K562 (cell line): Measurements from ENCODE around the gene LAMA5. TPM values are rescaled to one million over a fixed set of nuclear protein-coding genes. Genes with fewer than 3 reads are reported as not detected.

Source experiments
- ASH1L ChIP-seq: fragments of 450-650 bp; IDR thresholded peaks from 2 replicates; pipeline ENCODE4 v1.6.1; 2018; ENCODE audit warnings: borderline replicate concordance, mild to moderate bottlenecking, low read depth; ENCODE audit not compliant: partially characterized antibody
- ATF1 ChIP-seq, 2 experiments: fragments of 450-650 bp in 1 of 2; IDR thresholded peaks; 2 replicates each; pipeline ENCODE4 v1.6.1; 2016; ENCODE audit warnings: missing compliant biosample characterization in 1 of 2, missing genetic modification characterization in 1 of 2
- ATF7 ChIP-seq: fragments of 450-650 bp; IDR thresholded peaks from 2 replicates; pipeline ENCODE4 v1.7.1; 2014; ENCODE audit warnings: mild to moderate bottlenecking, moderate library complexity
- BDP1 ChIP-seq: IDR thresholded peaks from 3 replicates; pipeline ENCODE4 v1.6.1; 2011; ENCODE audit not compliant: insufficient read length, insufficient read depth
- CBX3 ChIP-seq, 2 experiments: IDR thresholded peaks; 1 replicate in 1 of 2; 2 replicates in 1 of 2; pipeline ENCODE4 v1.6.1; 2012; ENCODE audit warnings: inconsistent platforms in 2 of 2, low read length in 2 of 2, borderline replicate concordance in 1 of 2, control low read depth in 1 of 2
- CREB3L1 ChIP-seq: fragments of 450-650 bp; IDR thresholded peaks from 2 replicates; pipeline ENCODE4 v1.6.1; 2014; ENCODE audit warnings: low read depth, mild to moderate bottlenecking, moderate library complexity, borderline replicate concordance
- DMBX1 ChIP-seq: fragments of 250-450 bp; sonication (Bioruptor Pico); IDR thresholded peaks from 2 replicates; pipeline ENCODE4 v1.8.0; 2022; ENCODE audit warnings: inconsistent platforms, mild to moderate bottlenecking, moderate library complexity, borderline replicate concordance
- E2F1 ChIP-seq: sonication (generic); formaldehyde crosslinking; IDR thresholded peaks from 2 replicates; pipeline ENCODE4 v1.8.1; 2023; ENCODE audit warnings: mild to moderate bottlenecking, missing genetic modification reagents, moderate library complexity
- FOXJ3 ChIP-seq: sonication (generic); formaldehyde crosslinking; IDR thresholded peaks from 2 replicates; pipeline ENCODE4 v1.4.0; 2020; ENCODE audit warnings: mild to moderate bottlenecking, missing genetic modification reagents
- HNRNPH1 ChIP-seq: fragments of 200-400 bp; formaldehyde crosslinking; optimal IDR thresholded peaks from 2 replicates; pipeline ENCODE3; 2017; ENCODE audit warnings: low read depth, mild to moderate bottlenecking, low read length, moderate library complexity
- MIER1 ChIP-seq: fragments of 450-650 bp; IDR thresholded peaks from 2 replicates; pipeline ENCODE4 v1.6.1; 2016; ENCODE audit warnings: antibody characterized with exemption, mild to moderate bottlenecking, low read depth
- RBM15 ChIP-seq: fragments of 200-400 bp; formaldehyde crosslinking; IDR thresholded peaks from 2 replicates; pipeline ENCODE4 v1.6.1; 2018; ENCODE audit warnings: mild to moderate bottlenecking, low read length, moderate library complexity; ENCODE audit not compliant: insufficient read depth
- RFX7 ChIP-seq: fragments of 250-450 bp; sonication (Bioruptor Pico); IDR thresholded peaks from 2 replicates; pipeline ENCODE4 v1.5.1; 2021; ENCODE audit warnings: mild to moderate bottlenecking
- SAP30 ChIP-seq: fragments of 200-600 bp; sonication (generic); IDR thresholded peaks from 2 replicates; pipeline ENCODE4 v1.6.1; 2012; ENCODE audit warnings: borderline replicate concordance, low read depth, mild to moderate bottlenecking, moderate library complexity, low read length, control low read depth, inconsistent platforms; ENCODE audit not compliant: insufficient read depth, poor library complexity, severe bottlenecking
- ZNF175 ChIP-seq: fragments of 200-800 bp; sonication (Bioruptor generic); IDR thresholded peaks from 2 replicates; pipeline ENCODE4 v1.6.1; 2016; ENCODE audit warnings: low read depth, mild to moderate bottlenecking, missing genetic modification characterization, missing compliant biosample characterization
- ZNF232 ChIP-seq: sonication (generic); formaldehyde crosslinking; IDR thresholded peaks from 2 replicates; pipeline ENCODE4 v1.8.0; 2022; ENCODE audit warnings: mild to moderate bottlenecking, missing genetic modification reagents
- polyA plus RNA-seq, 8 experiments: library from polyadenylated mRNA; depleted of rRNA in 4 of 8; stranded (reverse) in 5 of 8; unstranded in 3 of 8; fragments of >200 nt; fragmentation: Nextera tagmentation in 2 of 8; fragmentation: Illumina TruSeq in 1 of 8; extraction: Ambion mirVana in 2 of 8; extraction: Trizol in 1 of 8; gene quantifications; 2 replicates each; pipeline versions ENCODE4 v1.2.1 to v1.2.3, GENCODE V29; 2011 to 2014; ENCODE audit warnings: inconsistent platforms in 1 of 8, missing spikeins in 1 of 8
- total RNA-seq, 7 experiments: library from RNA; depleted of rRNA in 6 of 7; stranded (reverse); fragments of >200 nt in 6 of 7; fragmentation: Illumina TruSeq in 2 of 7; extraction: Trizol in 2 of 7; gene quantifications; 2 replicates each; pipeline versions ENCODE4 v1.2.1 to v1.2.3, GENCODE V29; 2011 to 2021; ENCODE audit warnings: low replicate concordance in 1 of 7
- TF ChIP-seq, protein P1 (sequence below): sonication (generic); formaldehyde crosslinking; IDR thresholded peaks from 2 replicates; pipeline ENCODE4 v1.8.0; 2022; ENCODE audit warnings: missing genetic modification reagents, mild to moderate bottlenecking, borderline replicate concordance
- TF ChIP-seq, protein P2 (sequence below): sonication (generic); formaldehyde crosslinking; IDR thresholded peaks from 2 replicates; pipeline ENCODE4 v1.8.0; 2022; ENCODE audit warnings: mild to moderate bottlenecking, low read depth, missing genetic modification reagents
- TF ChIP-seq, protein P3 (sequence below), 2 experiments: fragments of 450-650 bp; IDR thresholded peaks; 2 replicates each; pipeline ENCODE4 v1.6.1; 2016

Gene LAMA5
- total and polyA plus RNA-seq, 9 of the 15 experiments (the other 6 are each of a cell fraction or from before 2014, with no cell fraction given) = 0.31 to 101 (median 7.8) TPM

GRCh38 chr20:62386383-62387218, 19.5 kb upstream of the LAMA5 start, which contains the start of gene RPS21 (continued):
- TF ChIP-seq RBM15 = no peak
- peak; percentile 74 for TF ChIP-seq ATF7
- TF ChIP-seq RFX7 (CRISPR knock-in tag) = no peak
- TF ChIP-seq BDP1 = no peak
- TF ChIP-seq, protein P1, sequence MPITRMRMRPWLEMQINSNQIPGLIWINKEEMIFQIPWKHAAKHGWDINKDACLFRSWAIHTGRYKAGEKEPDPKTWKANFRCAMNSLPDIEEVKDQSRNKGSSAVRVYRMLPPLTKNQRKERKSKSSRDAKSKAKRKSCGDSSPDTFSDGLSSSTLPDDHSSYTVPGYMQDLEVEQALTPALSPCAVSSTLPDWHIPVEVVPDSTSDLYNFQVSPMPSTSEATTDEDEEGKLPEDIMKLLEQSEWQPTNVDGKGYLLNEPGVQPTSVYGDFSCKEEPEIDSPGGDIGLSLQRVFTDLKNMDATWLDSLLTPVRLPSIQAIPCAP (CRISPR knock-in tag) = no peak
- TF ChIP-seq FOXJ3 = no peak
- TF ChIP-seq, protein P2, sequence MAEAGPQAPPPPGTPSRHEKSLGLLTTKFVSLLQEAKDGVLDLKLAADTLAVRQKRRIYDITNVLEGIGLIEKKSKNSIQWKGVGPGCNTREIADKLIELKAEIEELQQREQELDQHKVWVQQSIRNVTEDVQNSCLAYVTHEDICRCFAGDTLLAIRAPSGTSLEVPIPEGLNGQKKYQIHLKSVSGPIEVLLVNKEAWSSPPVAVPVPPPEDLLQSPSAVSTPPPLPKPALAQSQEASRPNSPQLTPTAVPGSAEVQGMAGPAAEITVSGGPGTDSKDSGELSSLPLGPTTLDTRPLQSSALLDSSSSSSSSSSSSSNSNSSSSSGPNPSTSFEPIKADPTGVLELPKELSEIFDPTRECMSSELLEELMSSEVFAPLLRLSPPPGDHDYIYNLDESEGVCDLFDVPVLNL = no peak
- 0 out of 2 replicates have a peak, but pooled peaks have one; percentile 76 for TF ChIP-seq E2F1 (CRISPR knock-in tag)
- TF ChIP-seq DMBX1 (CRISPR knock-in tag) = no peak
- no peak for TF ChIP-seq HNRNPH1
- no peak for TF ChIP-seq CBX3 (IDR thresholded peaks at IDR 0.05; ENCODE audit: borderline replicate concordance in 1 of 2, low read length in 2 of 2)
- no peak for TF ChIP-seq CREB3L1
- TF ChIP-seq SAP30 = peak; percentile 75
- TF ChIP-seq, protein P3, sequence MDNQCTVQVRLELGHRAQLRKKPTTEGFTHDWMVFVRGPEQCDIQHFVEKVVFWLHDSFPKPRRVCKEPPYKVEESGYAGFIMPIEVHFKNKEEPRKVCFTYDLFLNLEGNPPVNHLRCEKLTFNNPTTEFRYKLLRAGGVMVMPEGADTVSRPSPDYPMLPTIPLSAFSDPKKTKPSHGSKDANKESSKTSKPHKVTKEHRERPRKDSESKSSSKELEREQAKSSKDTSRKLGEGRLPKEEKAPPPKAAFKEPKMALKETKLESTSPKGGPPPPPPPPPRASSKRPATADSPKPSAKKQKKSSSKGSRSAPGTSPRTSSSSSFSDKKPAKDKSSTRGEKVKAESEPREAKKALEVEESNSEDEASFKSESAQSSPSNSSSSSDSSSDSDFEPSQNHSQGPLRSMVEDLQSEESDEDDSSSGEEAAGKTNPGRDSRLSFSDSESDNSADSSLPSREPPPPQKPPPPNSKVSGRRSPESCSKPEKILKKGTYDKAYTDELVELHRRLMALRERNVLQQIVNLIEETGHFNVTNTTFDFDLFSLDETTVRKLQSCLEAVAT (IDR thresholded peaks at IDR 0.05) = no peak
- no peak for TF ChIP-seq ZNF175 (CRISPR knock-in tag)
- TF ChIP-seq ASH1L = no peak
- no peak for TF ChIP-seq MIER1
- TF ChIP-seq ZNF232 (CRISPR knock-in tag) = no peak
- peak; percentile 57 for TF ChIP-seq ATF1 (CRISPR knock-in tag; IDR thresholded peaks at IDR 0.05)
- TF ChIP-seq ATF1 (tag; IDR thresholded peaks at IDR 0.05) = peak; percentile 95
